ENCODE measurements around the gene PER2. TPM values are rescaled to one million over a fixed set of nuclear protein-coding genes. Genes with fewer than 3 reads are reported as not detected.
A peak's percentile ranks its signal among the peaks of the same experiment; 100 is the strongest.

PER2 gene
- total and polyA plus RNA-seq, 2 donors (not counting 3 experiments of a cell fraction or from before 2014, with no cell fraction given) = 0.86 to 3.8 TPM

GRCh38 chr2:238239863-238240756 is 48.3 kb downstream of the PER2 start, which contains the start of gene HES6:
Gene HES6 (minus strand): TSS chr2:238240038. CDS start chr2:238239905, 133 bp downstream.
- POLR2A ChIA-PET = no interaction called here
- dilution Hi-C loops (cut with MboI; ENCODE audit: extremely low pct_ligation_motif_present, low sequenced_read_pairs) = no loop called here

More at GRCh38 chr2:238239863-238240756, 48.3 kb downstream of the PER2 start, which contains the start of gene HES6:
- Histone ChIP-seq H3K4me2 (ENCODE audit: insufficient read depth, low read length) (peak within 1 kb of the TSS; percentile 15), H3K9me1 (replicated peaks; ENCODE audit: control insufficient read depth, extremely low read depth, insufficient read depth, low read length) (no peaks in the 10 kb centered on the region), H3K9me3 (replicated peaks; ENCODE audit: control insufficient read depth, insufficient read depth, low read length) (no peaks in the 10 kb centered on the region), H3K4me3 (replicated peaks in 1 of 3; ENCODE audit: insufficient read depth in 1 of 3, low read depth in 1 of 3, low read length in 3 of 3) (peak within 1 kb of the TSS; percentile 6 to 36 (median 7)), H3K9ac (replicated peaks; ENCODE audit: extremely low read depth, insufficient read depth, low read length) (no peak within 1 kb of the TSS), H3K36me3 (ENCODE audit: control insufficient read depth in 2 of 2, extremely low read depth in 1 of 2, insufficient read depth in 2 of 2, low read length in 2 of 2) (no peaks in the 10 kb centered on the region), H3K4me1 (ENCODE audit: control insufficient read depth, extremely low read depth, insufficient read depth, low read length) (peaks cover 3% of the 10 kb centered on the region), H3K27ac (ENCODE audit: insufficient read depth, low read depth, low read length) (no peak within 1 kb of the TSS), H3K79me2 (ENCODE audit: control insufficient read depth, insufficient read depth, low read length) (no peaks in the 10 kb centered on the region), H3K27me3 (ENCODE audit: control insufficient read depth in 2 of 2, insufficient read depth in 2 of 2, low read length in 2 of 2) (peaks cover 9 to 12% of the 10 kb centered on the region in 2 experiments), H4K20me1 (replicated peaks; ENCODE audit: control insufficient read depth, extremely low read depth, insufficient read depth, low read length) (no peaks in the 10 kb centered on the region), H2AFZ (ENCODE audit: low read depth, low read length) (peak within 1 kb of the TSS; percentile 86)
- CTCF ChIA-PET = interaction anchor here (1.2 to 2.5 kb wide), 2 partner anchors 16 to 24 kb away, joined by 3 to 13 read pairs; no protein-coding TSS in a partner anchor
- intact Hi-C loops (cut with micrococcal nuclease) = loop anchor here (1.0 to 10.0 kb wide), 4 partner anchors 23 to 565 kb away; partner anchors contain the start of genes SCLY and UBE2F
- DNase-seq (ENCODE audit: low read depth, low spot score) (peak; percentile 84), FAIRE-seq (peak; percentile 81)
- no peak for TF ChIP-seq GATA2 (IDR thresholded peaks at IDR 0.05; ENCODE audit: insufficient read depth, insufficient read length, low read depth, low read length)
- no peak for TF ChIP-seq MYC (IDR thresholded peaks at IDR 0.05; ENCODE audit: low read depth, low read length)
- no peak for TF ChIP-seq CTCF (IDR thresholded peaks at IDR 0.05; ENCODE audit: extremely low read depth in 1 of 2, insufficient read depth in 1 of 2, low read depth in 1 of 2, low read length in 2 of 2)
- TF ChIP-seq EZH2 (IDR thresholded peaks at IDR 0.05; ENCODE audit: borderline replicate concordance, low read depth, low read length, severe bottlenecking) = peak; percentile 41
- TF ChIP-seq POLR2AphosphoS5 (IDR thresholded peaks at IDR 0.05; ENCODE audit: insufficient read depth, low read depth, low read length) = peak; percentile 67
- peak; percentile 57 for TF ChIP-seq POLR2A (IDR thresholded peaks at IDR 0.05; ENCODE audit: low read depth, low read length)
- TF ChIP-seq MAX (IDR thresholded peaks at IDR 0.05; ENCODE audit: insufficient read depth, insufficient read length) = no peak
- TF ChIP-seq JUN (IDR thresholded peaks at IDR 0.05; ENCODE audit: borderline replicate concordance, insufficient read depth, insufficient read length, low read depth) = no peak
- no peak for TF ChIP-seq FOS (IDR thresholded peaks at IDR 0.05; ENCODE audit: borderline replicate concordance, insufficient read depth, low read length)
- no TSS peak for BruUV-seq (replicated peaks)
